BE2C (cell line): Measurements from ENCODE around the gene SUMO1.

Experiments
- DNase-seq: peaks from one replicate; pipeline ENCODE4 v3.0.0-alpha.2; 2020
- H3K27me3 ChIP-seq: fragments of 250-450 bp; sonication (Bioruptor Pico); 2 replicates; pipeline ENCODE4 v1.5.1; 2020; ENCODE audit warnings: mild to moderate bottlenecking
- H3K36me3 ChIP-seq: fragments of 250-450 bp; sonication (Bioruptor Pico); 2 replicates; pipeline ENCODE4 v1.5.1; 2020; ENCODE audit warnings: mild to moderate bottlenecking
- H3K4me1 ChIP-seq: fragments of 250-450 bp; sonication (Bioruptor Pico); 2 replicates; pipeline ENCODE4 v1.5.1; 2020
- H3K4me3 ChIP-seq: 2 replicates; pipeline ENCODE4 v1.5.1; 2011; ENCODE audit warnings: low read depth, low read length
- H3K9me3 ChIP-seq: fragments of 250-450 bp; sonication (Bioruptor Pico); 2 replicates; pipeline ENCODE4 v1.5.1; 2020
- CTCF ChIP-seq: IDR thresholded peaks from 2 replicates; pipeline ENCODE4 v1.5.1; 2012; ENCODE audit warnings: mild to moderate bottlenecking, low read depth, low read length

Gene SUMO1

GRCh38 chr2:202269585-202269984, 31.2 kb upstream of the SUMO1 start:
- no peak for DNase-seq
- H3K36me3 ChIP-seq: peaks cover 15% of the 10 kb centered on the region
- no peaks in the 10 kb centered on the region for H3K9me3 ChIP-seq
- TF ChIP-seq CTCF: no peak
- H3K4me3 ChIP-seq: no peak overlapping the region; the same call in 1 of the 2 replicates
- no peaks in the 10 kb centered on the region for H3K27me3 ChIP-seq
- H3K4me1 ChIP-seq: no peaks in the 10 kb centered on the region; the same call in none of the 2 replicates

- no peak for DNase-seq
- H3K27me3 ChIP-seq: no peaks in the 10 kb centered on the region
- TF ChIP-seq CTCF: no peak
- peaks cover 14% of the 10 kb centered on the region for H3K36me3 ChIP-seq
- H3K4me3 ChIP-seq: peak overlapping the region; percentile 97
- H3K9me3 ChIP-seq: no peaks in the 10 kb centered on the region
- no peaks in the 10 kb centered on the region; the same call in 1 of the 2 replicates for H3K4me1 ChIP-seq
Measured at GRCh38 chr2:202267495-202267894, 29.1 kb upstream of the SUMO1 start.

GRCh38 chr2:202265467-202266277, 27.3 kb upstream of the SUMO1 start, which contains the start of gene NOP58:
Gene NOP58 (plus strand): TSS chr2:202265763. CDS start chr2:202265942, 179 bp downstream.
- peak; percentile 92 for DNase-seq
- no peak for TF ChIP-seq CTCF
- Histone ChIP-seq H3K36me3 (peaks cover 12% of the 10 kb centered on the region), H3K27me3 (no peaks in the 10 kb centered on the region), H3K4me3 (peak within 1 kb of the TSS; percentile 97), H3K9me3 (no peaks in the 10 kb centered on the region), H3K4me1 (no peaks in the 10 kb centered on the region; the same call in 1 of the 2 replicates)

- peaks cover under 1% of the 10 kb centered on the region; the same call in 1 of the 2 replicates for H3K36me3 ChIP-seq
- H3K27me3 ChIP-seq: no peaks in the 10 kb centered on the region
- no peak overlapping the region for H3K4me3 ChIP-seq
- H3K9me3 ChIP-seq: no peaks in the 10 kb centered on the region
- no peaks in the 10 kb centered on the region for H3K4me1 ChIP-seq
- no peak for DNase-seq
- TF ChIP-seq CTCF: no peak
Measured at GRCh38 chr2:202261531-202261930, 23.1 kb upstream of the SUMO1 start.

GRCh38 chr2:202251494-202251893, 13.1 kb upstream of the SUMO1 start:
- Histone ChIP-seq H3K27me3 (no peaks in the 10 kb centered on the region), H3K4me1 (no peaks in the 10 kb centered on the region), H3K9me3 (0 out of 2 replicates have a peak, but pooled peaks cover 2% of the 10 kb centered on the region), H3K36me3 (no peaks in the 10 kb centered on the region), H3K4me3 (no peak overlapping the region)
- no peak for TF ChIP-seq CTCF
- DNase-seq: no peak
